Measurements from ENCODE around the gene ITPRIP.
A peak's percentile ranks its signal among the peaks of the same experiment; 100 is the strongest.

Gene ITPRIP

DNA sequence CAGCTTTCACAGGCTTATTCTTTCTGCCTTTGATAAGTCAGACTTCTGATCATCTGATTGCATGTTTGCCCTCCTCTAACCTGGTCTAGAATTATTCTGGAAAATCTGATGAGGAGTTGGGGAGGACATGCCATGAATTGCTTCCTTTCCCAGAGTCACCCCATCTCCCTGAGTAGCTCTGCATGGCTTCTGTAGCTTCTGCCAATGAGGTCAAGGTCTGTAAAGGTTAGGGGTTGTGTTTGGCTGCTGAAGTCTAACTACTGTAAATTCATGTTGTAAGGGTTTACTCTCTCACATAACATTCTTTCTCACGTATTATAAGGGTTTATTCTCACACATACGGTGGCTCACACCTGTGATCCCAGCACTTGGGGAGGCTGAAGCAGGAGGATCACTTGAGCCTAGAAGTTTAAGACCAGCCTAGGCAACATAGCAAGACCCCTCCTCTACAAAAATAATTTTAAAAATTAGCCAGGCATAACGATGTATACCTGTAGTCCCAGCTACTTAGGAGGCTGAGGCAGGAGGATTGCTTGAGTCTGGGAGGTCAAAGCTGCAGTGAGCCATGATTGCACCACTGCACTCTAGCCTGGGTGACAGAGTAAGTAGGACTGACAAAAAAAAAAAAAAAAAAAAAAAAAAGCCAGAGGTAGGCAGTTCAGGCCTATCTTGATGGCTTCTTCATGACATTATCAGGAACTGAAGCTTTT, 58.6 kb downstream of the ITPRIP start:
- DNase-seq (ENCODE audit: low read depth), result no peak

DNA sequence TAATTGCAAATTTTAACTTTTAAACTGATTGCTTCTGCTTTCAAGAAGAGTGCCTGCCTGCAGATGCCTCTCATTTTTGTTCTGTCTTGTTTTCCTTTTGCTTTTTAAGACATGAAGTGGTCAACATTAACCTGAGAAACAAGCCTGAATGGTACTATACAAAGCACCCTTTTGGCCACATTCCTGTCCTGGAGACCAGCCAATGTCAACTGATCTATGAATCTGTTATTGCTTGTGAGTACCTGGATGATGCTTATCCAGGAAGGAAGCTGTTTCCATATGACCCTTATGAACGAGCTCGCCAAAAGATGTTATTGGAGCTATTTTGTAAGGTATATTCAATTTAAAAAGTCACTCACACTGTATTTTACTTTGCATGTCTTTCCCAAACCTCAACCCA, 60.5 kb downstream of the ITPRIP start:
- no peak for DNase-seq (ENCODE audit: low read depth)

DNA sequence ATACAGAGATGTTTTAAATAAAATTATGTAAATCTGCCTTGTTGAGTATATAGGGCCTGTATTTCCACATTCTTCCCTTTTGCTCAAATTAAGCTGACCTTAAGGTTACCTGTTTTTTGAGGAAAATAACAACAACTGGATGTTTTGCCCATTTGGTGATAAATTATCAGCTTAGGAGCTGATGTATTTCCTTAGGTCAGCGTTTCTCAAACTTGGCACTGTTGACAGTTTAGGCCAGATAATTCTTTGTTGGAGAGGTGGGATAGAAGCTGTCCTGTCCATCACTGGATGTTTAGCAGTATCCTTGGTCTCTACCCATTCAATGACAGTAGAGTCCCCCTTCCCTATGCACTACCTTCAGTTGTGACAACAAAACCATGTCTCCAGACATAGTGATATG, 62.1 kb downstream of the ITPRIP start:
- no peak for DNase-seq (ENCODE audit: low read depth)

DNA sequence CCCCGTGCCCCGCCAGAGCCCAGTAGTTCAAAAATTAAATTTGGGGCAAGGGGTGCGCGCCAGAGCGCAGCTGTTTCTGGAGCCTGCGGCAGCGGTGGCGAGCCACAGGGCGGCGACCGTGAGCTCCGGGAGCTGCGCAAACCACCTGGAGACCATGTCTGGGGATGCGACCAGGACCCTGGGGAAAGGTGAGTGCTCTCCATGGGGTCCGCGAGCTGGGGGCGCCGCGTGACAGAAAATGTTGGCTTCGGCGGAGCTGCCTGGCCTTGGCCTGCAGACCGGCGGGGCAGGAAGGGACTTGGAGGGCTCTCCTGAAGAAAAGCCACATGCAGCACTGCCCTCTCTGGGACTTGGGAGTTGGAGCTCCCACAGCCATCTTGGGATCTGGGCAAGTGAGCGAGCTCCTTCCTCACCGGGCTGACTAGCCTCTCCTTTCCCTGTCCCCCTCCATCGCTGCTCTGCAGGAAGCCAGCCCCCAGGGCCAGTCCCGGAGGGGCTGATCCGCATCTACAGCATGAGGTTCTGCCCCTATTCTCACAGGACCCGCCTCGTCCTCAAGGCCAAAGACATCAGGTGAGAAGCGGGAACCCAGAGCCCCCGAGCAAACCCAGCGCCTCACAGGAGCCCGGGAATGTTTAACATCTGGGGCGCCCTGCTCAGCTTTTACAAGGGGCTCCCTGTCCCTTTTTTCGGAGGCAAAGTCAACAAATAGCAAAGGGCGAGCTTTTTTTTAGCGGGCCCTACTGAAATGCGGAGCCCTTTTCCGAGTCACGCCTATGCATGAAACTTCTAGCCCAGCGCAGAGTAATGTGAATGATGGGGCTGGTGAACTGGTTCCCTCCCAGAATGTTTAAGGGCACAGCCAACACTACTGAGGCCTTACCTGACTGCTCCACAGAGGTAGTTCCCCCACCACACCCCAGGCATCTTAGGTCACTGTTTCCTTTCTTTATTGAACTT, 63.2 kb downstream of the ITPRIP start:
- DNase-seq (ENCODE audit: low read depth), result no peak

DNA sequence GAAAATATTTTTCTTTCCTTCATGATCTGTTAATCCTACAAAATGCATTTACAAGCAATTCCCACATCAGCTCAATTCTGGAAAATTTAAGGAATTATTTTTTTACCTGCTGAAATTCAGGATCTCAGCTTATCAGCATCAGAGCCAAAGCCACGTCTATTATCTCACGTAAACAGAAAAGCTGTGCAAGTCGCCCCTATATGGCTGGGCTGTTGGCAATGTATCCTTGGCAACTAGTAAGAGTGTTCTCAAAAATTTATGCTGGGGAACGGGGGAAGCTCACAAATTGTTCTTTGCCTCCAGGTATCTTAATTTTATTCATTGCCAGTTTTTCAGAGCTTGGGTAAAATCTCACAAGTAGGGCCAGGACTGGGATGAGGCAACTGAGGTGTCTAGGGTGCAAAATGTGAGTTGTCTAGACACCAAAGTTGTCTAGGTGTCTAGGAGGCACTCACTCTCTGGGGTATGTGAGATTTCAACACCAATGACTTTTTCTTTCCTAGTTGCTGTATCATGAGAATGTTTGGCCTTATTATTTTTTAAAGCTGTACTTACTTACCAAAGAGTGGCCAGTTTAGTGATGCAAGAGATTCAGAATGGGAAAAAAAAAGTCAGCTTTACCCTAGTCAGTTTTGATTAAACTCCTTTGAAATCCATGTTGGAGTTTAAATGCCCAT, 64.2 kb downstream of the ITPRIP start:
- no peak for DNase-seq (ENCODE audit: low read depth)

DNA sequence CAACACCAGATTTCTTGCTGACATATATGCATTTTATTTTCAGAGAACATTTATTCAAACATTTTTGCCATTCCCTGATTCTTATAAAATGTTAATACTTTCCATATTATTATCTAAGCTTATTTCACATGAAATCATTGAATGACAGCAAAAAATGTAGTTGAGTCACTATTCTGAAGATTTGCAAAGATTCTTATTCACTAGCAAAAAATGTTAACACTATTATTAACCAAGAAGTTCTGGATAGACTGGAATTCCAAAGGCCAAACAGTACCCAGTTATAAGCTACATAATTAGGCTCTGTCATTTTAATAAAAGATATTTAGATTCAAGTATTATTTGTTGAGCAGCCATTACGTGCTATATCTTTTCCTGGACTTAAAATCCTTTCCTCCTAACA, 65.0 kb downstream of the ITPRIP start:
- DNase-seq (ENCODE audit: low read depth), result no peak

DNA sequence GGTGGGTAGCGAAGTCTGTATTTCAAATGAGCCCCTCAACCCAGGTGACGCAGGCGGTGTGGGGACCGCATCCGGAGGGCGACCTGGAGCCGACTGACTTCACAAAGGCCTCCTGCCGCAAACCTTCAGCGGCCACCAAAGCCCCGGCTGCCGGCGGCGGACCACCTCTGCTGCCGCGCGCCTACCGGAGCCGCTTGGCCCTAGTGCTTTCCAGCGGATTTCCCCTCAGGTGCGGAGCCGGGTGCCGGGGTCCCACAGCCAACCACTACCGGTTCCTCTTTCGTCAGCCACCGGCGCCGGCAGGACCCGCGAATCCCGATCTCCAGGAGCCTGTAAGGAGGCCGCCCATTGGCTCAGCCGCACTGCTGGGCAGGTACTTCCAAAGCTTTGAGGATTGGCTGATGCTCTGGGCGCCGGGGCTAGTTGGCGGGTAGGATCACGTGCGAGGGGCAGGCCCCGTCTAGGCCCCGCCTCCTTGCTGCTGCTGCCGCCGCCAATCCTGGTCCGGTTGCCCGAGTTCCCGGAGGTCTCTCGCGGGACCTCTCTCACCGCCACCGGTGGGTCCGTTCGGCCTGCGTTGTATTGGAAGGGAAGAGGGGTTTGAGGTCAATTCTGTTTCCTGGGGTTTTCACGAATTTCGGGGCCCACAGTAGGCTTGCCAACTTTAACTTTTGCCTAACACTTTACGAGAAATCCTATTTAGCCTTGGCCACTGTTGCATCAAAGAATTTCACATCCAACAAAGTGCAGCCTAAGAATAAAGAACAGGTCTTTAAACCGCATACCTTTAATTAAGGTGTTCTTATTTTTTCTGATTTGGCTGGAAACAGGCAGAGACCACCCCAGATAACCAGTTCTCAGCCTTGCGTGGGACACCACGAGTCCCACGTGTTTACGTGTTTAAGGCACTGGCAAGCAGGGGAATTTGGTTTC, 69.3 kb downstream of the ITPRIP start, which contains the start of gene GSTO2:
Gene GSTO2, plus strand, starts transcription at position 472 of the 933 bp plus-strand sequence. CDS start 5,732 bp downstream, outside the sequence.
- DNase-seq (ENCODE audit: low read depth), result peak; percentile 94

DNA sequence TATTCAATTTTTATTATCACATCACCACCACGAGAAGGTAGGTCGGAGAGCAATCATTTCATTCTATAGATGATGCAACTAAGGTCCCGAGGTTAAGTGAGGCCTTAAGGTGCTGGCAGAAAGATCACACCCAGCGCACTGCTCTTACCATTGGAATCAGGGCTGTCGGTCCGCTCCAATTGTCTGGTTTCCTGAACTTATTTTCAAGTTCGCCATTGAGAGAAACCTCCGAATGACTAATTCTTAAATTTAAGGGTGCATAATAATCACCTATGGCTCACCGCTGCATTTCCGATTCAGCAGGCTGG, 69.9 kb downstream of the ITPRIP start:
- no peak for DNase-seq (ENCODE audit: low read depth)

DNA sequence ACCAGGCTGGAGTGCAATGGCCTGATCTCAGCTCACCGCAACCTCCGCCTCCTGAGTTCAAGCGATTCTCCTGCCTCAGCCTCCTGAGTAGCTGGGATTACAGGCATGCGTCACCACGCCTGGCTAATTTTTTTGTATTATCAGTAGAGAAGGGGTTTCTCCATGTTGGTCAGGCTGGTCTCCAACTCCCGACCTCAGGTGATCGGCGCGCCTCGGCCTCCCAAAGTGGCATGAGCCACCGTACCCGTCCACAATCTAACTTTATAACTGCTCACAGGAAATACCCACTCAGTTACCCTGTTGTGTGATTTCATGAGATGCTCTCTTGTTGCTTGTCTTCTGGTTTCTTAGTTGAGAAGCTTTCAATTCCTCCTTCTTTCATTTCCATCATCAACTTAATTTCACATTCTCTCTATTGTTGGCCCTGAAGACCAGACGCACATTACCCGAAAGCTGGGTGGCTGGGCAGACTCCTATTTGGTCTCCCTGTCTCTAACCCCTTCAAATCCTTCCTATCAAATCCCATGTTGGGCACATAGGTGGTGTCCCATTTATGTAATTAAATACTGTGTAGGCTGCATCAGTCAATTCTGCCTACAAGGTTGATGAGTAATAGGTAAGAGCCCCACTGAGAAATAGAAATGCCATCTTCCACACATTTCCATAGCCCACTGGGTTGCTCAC, 70.4 kb downstream of the ITPRIP start:
- no peak for DNase-seq (ENCODE audit: low read depth)

DNA sequence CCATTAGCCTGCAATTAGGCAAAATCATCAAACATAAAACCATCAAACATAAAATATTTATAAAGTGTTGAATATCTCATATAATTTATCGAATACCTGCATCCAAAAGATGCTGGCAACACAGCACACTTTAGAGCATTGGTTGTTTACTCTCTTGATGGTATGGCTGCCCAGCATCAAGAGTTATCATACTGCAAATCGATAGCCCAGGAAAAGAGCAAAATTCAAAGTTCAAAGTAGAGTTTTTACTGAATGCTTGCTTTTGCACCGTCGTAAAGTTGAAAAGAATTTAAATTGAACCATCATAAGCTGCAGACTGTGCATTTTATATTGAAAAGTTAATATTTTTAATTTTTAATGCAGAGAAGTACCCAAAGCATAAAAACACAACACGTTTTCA, 73.5 kb downstream of the ITPRIP start:
- DNase-seq (ENCODE audit: low read depth), result no peak

DNA sequence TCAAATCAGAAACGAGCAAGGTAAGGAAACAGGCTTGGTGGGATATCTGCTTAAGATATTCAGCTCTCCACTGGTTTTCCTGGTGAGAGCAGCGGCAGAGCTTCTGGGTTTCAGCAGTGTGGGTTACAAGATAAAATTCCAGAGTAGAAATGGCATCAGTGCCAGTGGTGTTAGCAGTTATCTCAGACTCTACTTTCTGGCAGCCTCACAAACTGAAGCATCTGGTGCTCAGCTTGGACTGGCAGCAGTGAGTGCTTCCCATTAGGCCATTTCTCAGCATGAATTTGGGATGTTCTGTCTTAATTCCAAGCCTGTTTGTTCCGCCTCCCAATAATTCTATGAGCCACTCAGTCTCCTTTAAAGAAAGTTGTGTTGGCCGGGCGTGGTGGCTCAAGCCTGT, 76.2 kb downstream of the ITPRIP start:
- no peak for DNase-seq (ENCODE audit: low read depth)

DNA sequence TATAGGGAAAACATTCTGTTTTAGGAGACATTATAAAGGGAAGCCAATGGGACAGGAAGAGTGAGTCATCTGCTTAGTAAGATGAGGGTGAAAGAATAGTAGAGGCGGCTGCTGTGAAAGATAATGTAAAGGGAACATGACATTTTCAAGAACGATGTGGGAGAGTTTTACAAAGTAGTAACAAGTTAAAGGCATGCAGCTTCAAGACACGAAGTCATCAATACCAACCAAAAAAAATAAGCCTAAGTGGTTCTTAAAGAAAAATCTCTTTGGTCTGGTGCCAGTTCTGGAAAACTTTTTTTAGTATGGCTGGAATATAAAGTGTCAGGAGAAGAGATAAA, 77.5 kb downstream of the ITPRIP start:
- DNase-seq (ENCODE audit: low read depth), result no peak

DNA sequence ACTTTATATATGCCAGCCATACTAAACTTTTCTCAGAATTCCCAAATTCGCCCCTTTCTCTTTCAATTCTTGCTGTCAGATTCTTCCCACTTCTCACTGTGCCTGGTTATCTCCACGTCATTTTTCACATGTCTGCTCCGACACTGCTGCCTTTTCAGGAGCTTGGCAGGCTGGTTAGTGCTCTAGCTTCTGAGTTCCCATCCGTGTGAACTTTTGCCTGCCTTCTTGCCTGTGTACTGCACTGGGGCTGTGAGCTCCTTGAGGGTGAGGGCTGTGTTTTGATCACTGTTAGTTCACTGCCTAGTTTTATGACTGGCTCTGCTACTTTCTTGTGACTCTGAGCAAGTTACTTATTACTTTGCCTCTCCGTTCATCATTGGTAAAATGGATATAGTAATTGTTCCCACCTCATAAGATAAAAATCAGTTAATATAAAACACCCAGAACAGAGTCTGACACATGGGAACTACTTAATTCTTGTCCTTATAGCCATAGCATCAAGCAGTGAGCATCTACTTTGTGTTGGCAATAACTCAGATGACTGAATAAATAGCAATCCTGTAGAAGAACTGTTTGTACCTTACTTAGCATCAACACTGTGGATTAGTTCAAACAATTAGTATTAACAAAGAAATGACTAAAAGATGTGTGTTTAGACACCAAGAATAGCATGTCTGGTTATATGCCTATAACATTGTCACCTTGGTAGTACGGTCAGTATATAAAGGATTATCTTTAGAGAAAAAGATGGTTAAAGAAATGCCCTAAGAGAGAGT, 78.1 kb downstream of the ITPRIP start:
- no peak for DNase-seq (ENCODE audit: low read depth)
